GM19099 (cell line): ENCODE results near the gene NUAK1.

Experiments used
- POLR2A ChIP-seq: IDR thresholded peaks from 3 replicates; pipeline ENCODE4 v1.6.1; 2011; ENCODE audit warnings: low read depth; ENCODE audit not compliant: insufficient read length; ENCODE audit errors: extremely low read depth

The NUAK1 gene

DNA sequence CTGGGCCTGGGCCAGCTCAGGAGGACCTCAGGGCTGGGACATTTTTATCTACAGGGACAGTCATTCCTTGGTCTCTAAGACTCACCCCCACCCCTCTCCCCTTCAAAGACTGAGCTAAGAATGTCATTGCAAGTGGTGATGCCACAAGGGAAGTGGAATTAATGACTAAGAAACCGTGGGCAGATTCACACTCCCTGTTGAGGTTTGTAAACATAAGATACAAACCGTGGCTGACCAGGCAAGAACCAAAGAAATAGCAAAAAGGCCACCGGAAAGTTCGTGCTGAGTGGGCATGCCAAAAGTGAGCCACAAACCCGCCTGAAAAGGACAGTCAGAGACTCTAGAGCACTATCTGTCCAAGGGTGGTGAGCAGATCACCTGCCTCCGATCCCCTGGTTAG is 25.7 kb downstream of the NUAK1 start:
- TF ChIP-seq POLR2A = no peak

DNA sequence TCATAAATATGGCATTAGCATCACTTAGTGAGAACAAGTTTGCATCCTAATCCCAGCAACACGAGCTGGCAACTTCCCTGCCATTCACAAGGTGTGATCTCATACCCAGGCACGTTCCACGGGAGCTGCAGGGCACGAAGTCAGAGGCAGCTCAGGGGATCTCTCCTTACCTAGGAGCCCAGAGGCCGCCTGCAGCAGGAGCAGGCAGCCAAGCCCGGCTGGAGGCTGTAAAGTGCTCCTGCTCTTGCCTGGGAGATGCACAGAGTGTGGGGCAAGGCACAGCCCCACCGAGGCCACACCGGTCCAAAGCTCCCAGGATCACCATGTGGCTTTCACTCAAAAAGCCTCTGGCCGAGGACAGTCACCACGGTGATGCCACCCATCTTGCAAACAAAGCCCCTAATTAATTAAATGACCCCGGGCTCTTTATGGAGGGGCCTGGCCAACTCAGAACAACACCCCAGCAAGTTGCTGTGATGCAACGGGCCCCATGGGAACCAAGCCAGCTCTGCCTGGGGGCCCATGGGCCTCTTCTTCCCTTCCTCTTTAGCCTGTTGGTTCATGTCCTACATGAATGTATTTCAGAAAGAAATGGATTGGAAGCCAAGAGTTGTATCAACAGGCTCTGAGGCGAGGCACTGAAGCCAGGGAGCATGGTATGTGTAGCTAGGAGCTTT is 26.5 kb downstream of the NUAK1 start:
- no peak for TF ChIP-seq POLR2A

DNA sequence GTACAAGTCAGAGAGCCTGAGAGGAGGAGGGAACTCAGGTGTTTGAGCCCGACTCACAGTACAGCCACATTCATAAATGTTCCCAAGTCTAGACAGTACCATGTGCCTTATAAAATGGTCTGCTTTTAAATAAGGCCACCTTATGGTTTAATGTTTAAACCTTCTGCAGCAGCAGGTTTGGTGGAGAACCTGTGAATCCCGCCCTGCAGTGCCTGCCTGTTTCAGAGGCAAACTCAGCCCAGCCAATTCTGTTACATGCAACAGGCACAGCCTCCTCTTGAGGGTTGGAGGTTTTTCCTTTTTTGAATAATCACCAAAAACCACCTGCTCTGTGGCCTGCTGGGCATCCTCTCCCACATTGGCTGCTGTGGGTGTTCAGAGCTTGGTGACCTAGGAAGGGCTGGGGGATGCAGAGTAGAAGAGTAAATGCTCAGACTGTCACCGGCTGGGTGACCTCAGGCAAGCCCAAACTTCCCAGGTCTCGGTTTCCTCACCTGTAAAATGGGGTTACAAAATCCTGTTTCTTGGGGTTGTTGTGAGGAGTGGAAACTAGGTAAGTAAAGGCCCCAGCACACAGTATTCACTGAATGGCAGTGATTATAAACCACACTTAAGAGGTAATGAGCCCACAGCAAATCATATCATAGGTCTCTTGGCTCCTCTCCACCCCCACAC is 28.0 kb downstream of the NUAK1 start:
- no peak for TF ChIP-seq POLR2A

DNA sequence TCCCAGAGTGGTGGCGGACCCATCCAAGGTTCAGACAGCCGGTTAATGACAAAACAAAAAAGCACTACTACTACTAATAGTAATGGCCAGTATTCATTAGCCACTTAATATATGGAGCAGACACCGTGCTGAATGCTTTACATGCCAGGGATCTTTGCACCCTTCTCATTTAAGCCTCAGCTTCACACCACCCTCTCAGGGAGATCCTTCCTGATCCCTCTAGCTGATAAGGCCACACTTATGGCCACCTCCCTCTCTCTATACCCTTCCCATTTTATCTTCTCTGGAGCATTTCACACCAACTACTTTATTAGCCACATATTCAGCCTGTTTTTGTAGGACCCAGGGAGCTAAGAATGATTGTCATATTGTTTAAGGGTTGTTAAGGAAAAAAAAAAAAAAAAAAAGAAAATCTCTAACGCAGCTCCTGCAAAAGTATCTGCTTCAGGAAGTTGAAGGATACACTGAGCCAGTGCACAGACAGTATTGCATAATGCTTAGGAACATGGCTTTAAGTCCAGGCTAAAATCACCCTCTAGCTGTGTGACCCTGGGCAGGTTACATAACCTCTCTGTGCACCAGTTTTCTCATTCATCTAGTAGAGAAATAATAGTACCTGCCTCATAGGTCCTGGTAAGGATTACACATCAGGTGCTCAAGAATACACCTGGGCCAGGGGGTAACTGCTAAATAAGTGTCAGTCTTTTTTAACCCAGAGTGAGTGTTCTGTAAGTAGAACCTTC is 29.4 kb downstream of the NUAK1 start:
- no peak for TF ChIP-seq POLR2A

DNA sequence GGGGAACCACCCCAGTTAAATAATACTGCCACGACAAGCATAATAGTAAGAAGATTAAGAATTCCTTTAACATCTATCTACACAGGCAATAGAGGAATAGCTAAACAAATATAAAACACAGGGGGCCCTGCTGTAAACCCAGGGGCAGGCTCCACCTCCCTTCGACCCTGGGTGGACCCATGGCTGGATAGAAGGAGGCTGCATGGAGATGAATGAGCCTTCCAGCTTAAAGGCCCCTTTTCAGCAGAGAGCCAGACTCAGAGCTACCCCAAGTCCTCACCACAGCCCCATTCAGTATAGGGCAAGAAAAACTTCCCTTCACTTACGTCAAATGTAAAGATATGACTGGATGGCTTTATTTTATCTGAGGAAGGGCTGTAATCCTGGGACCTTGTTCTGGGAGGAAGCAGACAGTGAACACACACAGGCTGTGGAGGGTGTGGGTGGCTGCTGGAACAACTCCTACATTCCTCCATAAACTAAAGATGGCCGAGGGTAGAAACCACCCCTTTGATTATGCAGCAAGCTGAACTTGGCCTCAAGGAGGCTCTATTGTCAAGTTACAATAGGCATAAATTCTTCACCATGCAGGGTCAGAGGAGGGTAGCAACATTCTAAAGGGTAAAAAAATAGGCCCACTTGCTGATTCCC is 30.4 kb downstream of the NUAK1 start:
- no peak for TF ChIP-seq POLR2A

DNA sequence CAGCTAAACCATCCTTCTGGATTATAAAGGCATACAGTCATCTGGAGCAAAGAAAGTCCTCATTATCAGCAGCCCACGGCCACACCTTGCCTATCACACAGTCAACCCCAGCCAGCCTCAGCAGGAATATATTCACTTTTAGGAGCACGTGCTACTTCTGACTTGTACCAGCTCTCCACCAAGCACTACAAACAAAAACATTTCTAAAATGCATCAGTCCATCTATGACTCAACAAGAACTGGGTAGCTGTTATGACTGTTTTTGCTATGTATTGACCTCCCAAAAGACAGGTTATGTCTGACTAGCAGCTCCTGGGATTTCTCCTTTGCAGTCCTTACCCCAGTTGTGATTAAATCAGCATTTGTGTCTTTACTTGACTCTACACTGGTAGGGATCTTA is 31.2 kb downstream of the NUAK1 start:
- TF ChIP-seq POLR2A = no peak

DNA sequence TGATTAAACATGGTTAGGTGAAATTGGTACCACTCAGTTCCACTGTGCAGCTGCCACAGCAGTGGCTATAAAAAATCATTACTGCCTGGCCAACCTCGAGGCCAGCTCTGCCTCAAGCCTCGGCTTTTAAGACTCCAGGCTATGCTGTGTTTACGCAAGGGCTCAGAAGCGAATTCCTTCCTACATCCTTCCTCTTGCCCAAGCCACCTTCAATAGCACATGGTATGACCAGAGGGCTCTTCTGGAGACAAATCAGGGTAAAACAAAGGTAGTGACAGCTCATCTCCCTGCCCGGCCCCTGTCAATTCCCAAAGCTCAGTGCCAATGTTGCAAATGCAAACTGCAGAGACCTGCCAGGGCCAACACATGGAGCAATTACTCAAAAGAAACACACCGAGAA is 31.9 kb downstream of the NUAK1 start:
- no peak for TF ChIP-seq POLR2A

DNA sequence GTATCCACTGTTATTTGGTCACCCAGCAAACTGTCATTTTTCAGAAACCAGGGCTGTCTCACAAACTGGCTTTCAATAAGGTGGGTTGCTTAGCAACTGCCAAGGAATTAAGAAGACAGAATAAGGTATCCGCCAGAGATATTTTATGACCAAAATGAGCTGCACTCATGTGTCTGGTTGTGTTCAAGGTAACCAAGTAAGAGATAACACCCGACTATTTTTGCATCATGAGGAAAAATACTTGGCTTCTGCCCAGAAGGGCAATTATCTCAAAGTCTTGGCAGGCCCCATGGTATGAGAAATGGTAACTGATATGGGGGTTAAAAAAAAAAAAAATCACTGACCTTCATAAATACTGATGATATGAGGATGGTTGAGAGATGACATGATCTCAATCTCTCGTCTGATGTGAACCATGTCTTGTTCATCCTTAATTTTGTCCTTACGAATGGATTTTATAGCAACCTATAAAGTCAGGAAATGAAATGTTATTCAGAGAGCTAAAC is 32.6 kb downstream of the NUAK1 start:
- no peak for TF ChIP-seq POLR2A

DNA sequence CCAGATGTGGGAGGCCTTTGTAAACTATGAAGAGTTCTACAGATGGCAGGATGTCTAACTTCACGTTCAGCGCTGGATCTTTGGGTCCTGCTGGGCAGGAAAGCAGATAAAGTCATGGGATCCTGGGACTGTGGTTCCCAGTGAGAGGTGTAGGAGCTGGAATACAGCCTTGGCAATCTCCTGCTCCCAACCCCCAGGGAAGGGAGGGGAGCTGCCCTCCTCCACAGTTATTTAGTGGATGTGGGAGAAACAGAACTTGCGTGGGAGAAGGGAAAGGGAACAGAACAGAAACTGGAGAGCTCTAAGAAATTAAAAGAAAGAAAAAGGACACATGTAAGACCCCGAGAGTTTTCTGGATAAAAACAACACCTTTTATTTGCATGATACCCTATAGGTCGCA is 37.0 kb downstream of the NUAK1 start:
- TF ChIP-seq POLR2A = no peak

DNA sequence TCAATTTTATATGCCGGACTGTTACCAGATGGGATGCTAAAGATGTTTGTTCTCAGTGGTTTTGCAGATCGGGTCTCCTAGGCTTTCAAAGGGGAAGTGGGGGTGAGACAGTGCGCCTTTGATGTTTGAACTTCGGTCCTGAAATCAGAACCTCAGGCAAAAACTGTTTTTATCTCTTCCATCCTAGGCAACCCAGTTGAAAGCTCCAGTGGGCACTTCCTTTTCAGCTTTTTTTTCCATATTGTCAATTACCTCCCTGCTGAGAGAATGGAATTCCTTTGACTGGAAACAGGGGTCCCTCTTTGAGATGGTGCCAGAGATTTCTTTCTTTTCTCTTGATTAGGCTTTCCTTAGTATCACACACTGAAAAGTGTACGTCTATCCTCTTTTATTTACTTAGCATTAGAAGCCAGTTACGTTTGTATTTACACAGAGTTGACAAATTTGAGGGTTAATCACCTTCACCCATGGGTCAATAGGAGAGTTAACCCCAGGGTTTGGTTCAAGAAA is 40.0 kb downstream of the NUAK1 start:
- TF ChIP-seq POLR2A = no peak

DNA sequence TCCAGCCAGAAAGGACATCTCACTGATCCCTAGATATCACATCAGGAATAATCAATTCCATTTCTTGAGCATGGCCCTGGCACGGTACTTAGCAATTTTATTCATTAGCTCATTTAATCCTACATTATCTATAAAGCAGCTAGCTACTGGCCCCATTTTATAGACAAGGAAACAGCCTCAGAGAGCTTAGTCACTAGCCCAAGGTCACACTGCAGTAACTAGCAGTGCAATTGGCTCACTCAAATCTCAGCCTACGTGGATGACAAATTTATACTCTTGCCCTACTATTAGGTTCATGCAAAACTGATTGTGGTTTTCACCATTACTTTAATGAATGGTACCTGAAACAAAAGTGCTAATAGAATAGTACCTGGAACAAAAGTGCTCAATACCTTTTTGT is 41.7 kb downstream of the NUAK1 start:
- no peak for TF ChIP-seq POLR2A

DNA sequence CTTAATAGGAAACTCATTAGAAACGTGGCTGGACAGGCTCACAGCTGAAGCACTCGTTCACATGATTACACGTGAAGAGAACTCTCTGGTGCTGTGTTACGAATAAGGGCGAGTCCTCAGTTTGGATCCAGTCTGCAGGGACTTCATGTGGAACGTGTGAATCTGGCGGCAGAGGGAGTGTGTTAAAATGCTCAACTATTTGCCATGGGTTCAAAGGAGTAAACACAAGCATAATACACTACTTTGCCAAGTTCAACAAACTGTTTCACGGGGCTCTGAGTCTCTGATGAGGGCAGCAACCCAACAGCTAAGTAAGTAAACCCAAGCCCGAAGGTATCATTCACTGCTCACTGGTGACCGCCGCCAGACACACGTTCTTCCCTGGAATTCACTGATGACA is 42.4 kb downstream of the NUAK1 start:
- TF ChIP-seq POLR2A = no peak

DNA sequence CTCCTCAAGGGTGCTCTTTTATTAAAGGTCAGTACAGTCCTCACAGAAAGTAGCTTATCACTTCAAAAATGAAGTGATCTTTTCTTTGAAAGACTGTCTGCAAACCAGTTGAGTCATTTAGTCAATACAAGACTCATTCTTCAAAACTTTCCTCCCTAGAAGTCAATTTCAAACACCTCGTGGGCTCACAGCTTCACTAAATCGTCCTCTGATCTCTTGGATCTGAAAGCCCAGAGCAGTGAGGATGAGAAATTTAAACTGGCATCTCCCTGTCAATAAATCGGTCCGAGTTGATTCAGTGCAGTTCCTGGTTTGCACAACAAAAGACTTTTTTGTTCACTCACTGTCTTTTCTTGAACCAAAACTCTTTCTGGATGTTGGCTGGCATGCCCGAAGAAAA is 44.5 kb downstream of the NUAK1 start:
- TF ChIP-seq POLR2A = no peak

DNA sequence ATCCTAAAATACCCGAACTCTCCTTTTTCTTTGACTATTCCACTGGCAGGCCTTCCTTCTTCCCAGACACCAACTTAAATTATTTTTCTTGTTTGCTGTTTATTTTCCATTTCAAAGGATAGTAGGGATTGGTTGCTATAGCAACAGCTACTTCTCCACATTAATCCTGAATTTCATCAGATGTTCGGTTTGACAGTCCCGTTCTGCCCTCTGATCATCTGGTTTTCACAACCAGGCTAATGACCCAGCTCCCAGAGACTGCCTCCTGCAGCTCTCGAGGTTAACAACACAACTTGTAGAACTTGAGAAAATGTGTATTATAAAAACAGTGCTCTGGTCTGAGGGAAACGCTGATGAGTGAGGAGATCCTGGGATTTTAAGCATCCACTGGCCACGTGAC is 45.5 kb downstream of the NUAK1 start:
- TF ChIP-seq POLR2A = no peak

DNA sequence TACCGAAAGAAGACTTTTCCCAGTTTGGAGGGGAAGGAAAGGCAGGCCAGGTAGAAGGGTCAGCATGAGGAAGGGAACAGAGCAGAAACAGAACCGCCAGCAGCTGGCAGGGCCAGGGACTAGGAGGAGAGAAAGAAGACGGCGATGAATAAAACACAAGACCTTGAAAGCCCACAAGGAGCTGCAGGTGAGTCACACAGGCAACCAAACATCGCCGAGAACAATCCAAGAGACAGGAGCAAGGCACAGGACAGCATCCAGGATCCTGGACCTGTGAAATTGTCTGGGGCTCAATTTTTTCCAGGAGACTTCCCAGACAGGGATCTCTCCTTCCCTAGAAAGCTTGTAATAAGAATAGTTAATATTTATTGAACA is 47.3 kb downstream of the NUAK1 start:
- TF ChIP-seq POLR2A = no peak
